Neuronal stem cell (in vitro differentiated cells): ENCODE measurements around the gene DSP.

Experiments used
- DNase-seq: peaks from one replicate; pipeline ENCODE4 v3.0.0-alpha.2; 2013; ENCODE audit warnings: low spot score
- H2AFZ ChIP-seq: one replicate; pipeline ENCODE4 v1.6.1; 2013; ENCODE audit warnings: mild to moderate bottlenecking, low read length, inconsistent platforms
- H2AK5ac ChIP-seq: 2 replicates; pipeline ENCODE4 v1.6.1; 2013; ENCODE audit warnings: low read depth, mild to moderate bottlenecking, inconsistent platforms, low read length, moderate library complexity, mixed read lengths
- H2BK120ac ChIP-seq: 2 replicates; pipeline ENCODE4 v1.6.1; 2013; ENCODE audit warnings: low read depth, mild to moderate bottlenecking, inconsistent platforms, low read length, moderate library complexity, mixed read lengths
- H2BK12ac ChIP-seq: one replicate; pipeline ENCODE4 v1.6.1; 2013; ENCODE audit warnings: low read length, inconsistent platforms
- H2BK15ac ChIP-seq: 2 replicates; pipeline ENCODE4 v1.6.1; 2013; ENCODE audit warnings: mild to moderate bottlenecking, low read length, inconsistent platforms, mixed read lengths
- H2BK5ac ChIP-seq: one replicate; pipeline ENCODE4 v1.6.1; 2013; ENCODE audit warnings: inconsistent platforms, mild to moderate bottlenecking, low read length, moderate library complexity
- H3K14ac ChIP-seq: one replicate; pipeline ENCODE4 v1.6.1; 2013; ENCODE audit warnings: low read length, inconsistent platforms
- H3K18ac ChIP-seq: 2 replicates; pipeline ENCODE4 v1.6.1; 2013; ENCODE audit warnings: low read length, inconsistent platforms
- H3K23ac ChIP-seq: 2 replicates; pipeline ENCODE4 v1.6.1; 2013; ENCODE audit warnings: low read depth, mild to moderate bottlenecking, mixed read lengths, low read length, inconsistent platforms; ENCODE audit not compliant: poor library complexity
- H3K27ac ChIP-seq: replicated peaks from 3 replicates; pipeline ENCODE4 v1.5.1; 2013; ENCODE audit warnings: low read length, inconsistent platforms
- H3K27me3 ChIP-seq, 3 experiments: 2 replicates each; pipeline ENCODE4 v1.6.1; 2013; ENCODE audit warnings: low read length in 3 of 3, mild to moderate bottlenecking in 2 of 3, inconsistent platforms in 1 of 3, low read depth in 1 of 3, mixed read lengths in 1 of 3, moderate library complexity in 1 of 3; ENCODE audit not compliant: control insufficient read depth in 3 of 3, insufficient read depth in 3 of 3
- H3K36me3 ChIP-seq, 2 donors: replicated peaks in 1 of 2; 2 replicates each; pipeline ENCODE4 v1.6.1; 2013; ENCODE audit warnings: low read length in 2 of 2; ENCODE audit not compliant: control insufficient read depth in 2 of 2, insufficient read depth in 2 of 2
- H3K4ac ChIP-seq: 2 replicates; pipeline ENCODE4 v1.6.1; 2013; ENCODE audit warnings: inconsistent platforms, mild to moderate bottlenecking, low read length, moderate library complexity
- H3K4me1 ChIP-seq, 2 donors: 1 replicate in 1 of 2; 2 replicates in 1 of 2; pipeline ENCODE4 v1.6.1; 2013; ENCODE audit warnings: low read length in 2 of 2, low read depth in 1 of 2; ENCODE audit not compliant: control insufficient read depth in 2 of 2, insufficient read depth in 1 of 2
- H3K4me2 ChIP-seq: one replicate; pipeline ENCODE4 v1.6.1; 2013; ENCODE audit warnings: mild to moderate bottlenecking, low read length, inconsistent platforms; ENCODE audit not compliant: insufficient read depth, poor library complexity, severe bottlenecking
- H3K4me3 ChIP-seq, 2 donors: 2 replicates each; pipeline ENCODE4 v1.5.1; 2013; ENCODE audit warnings: low read length in 2 of 2, mild to moderate bottlenecking in 2 of 2, inconsistent platforms in 1 of 2, moderate library complexity in 1 of 2
- H3K79me1 ChIP-seq: one replicate; pipeline ENCODE4 v1.6.1; 2013; ENCODE audit warnings: low read depth, mild to moderate bottlenecking, inconsistent platforms, low read length, moderate library complexity
- H3K9ac ChIP-seq: one replicate; pipeline ENCODE4 v1.6.1; 2013; ENCODE audit warnings: mild to moderate bottlenecking, low read depth, low read length, inconsistent platforms; ENCODE audit not compliant: poor library complexity
- H3K9me3 ChIP-seq, 2 donors: replicated peaks in 1 of 2; 2 replicates each; pipeline versions ENCODE3 to v1.6.1; 2013; ENCODE audit warnings: low read length in 2 of 2, mild to moderate bottlenecking in 2 of 2, inconsistent platforms in 1 of 2, low read depth in 1 of 2, mixed read lengths in 1 of 2, moderate library complexity in 1 of 2; ENCODE audit not compliant: control insufficient read depth in 2 of 2, insufficient read depth in 1 of 2
- H4K8ac ChIP-seq: one replicate; pipeline ENCODE4 v1.6.1; 2013; ENCODE audit warnings: low read depth, mild to moderate bottlenecking, inconsistent platforms, low read length, moderate library complexity
- H4K91ac ChIP-seq: one replicate; pipeline ENCODE4 v1.6.1; 2013; ENCODE audit warnings: low read length, low read depth, mild to moderate bottlenecking, inconsistent platforms; ENCODE audit not compliant: poor library complexity
- whole genome bisulfite sequencing, 2 donors: extraction: QIAGEN DNeasy Blood & Tissue Kit; methylation state at CpG; one replicate each; pipeline ENCODE4 v1.1.7; 2013; ENCODE audit warnings: missing lambda C conversion rate in 2 of 2, mixed read lengths in 1 of 2; ENCODE audit not compliant: insufficient read length in 2 of 2, insufficient replicate concordance in 1 of 2; ENCODE audit errors: extremely low coverage in 2 of 2; 5-methylcytosine and 5-hydroxymethylcytosine counted together

The DSP gene

DNA sequence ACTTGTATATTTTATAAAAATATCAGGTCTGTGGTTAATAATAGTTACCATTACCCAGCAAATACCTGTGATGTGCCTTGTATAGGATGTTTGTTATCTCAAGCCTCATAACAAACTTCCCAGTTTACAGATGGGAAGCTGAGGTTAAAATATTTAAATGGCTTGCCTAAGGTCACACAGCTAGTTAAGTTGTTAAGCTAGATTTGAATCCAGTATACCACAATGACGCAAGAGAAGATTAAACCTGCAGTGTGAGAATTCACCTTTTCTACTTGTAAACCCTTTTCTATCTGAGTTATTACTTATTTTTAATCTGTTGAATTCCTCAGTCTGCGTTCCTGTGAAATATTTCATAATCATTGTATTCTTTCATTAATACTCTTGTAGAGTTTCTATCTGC, 4.9 kb downstream of the DSP start:
- Histone ChIP-seq H3K23ac (no peak overlapping the region), H3K4ac (no peak overlapping the region), H4K8ac (no peak overlapping the region), H3K79me1 (no peaks in the 10 kb centered on the region), H2BK5ac (no peak overlapping the region), H3K18ac (no peak overlapping the region), H2BK15ac (no peak overlapping the region), H2AFZ (no peak overlapping the region), H3K9ac (no peak overlapping the region), H2BK120ac (no peak overlapping the region), H2AK5ac (no peak overlapping the region), H2BK12ac (no peak overlapping the region), H3K9me3 (peaks cover 0 to 2% of the 10 kb centered on the region in 2 donors), H3K27me3 (peaks cover 0 to 80% (median 0%) of the 10 kb centered on the region in 3 experiments), H3K27ac (no peak overlapping the region), H4K91ac (no peak overlapping the region), H3K4me1 (peaks cover 0 to 16% of the 10 kb centered on the region in 2 donors), H3K4me3 (no peak overlapping the region), H3K4me2 (no peak overlapping the region), H3K14ac (no peak overlapping the region), H3K36me3 (no peaks in the 10 kb centered on the region)
- WGBS, 2 donors: no CpG with 5 or more reads among the region's 2 CpGs
- no peak for DNase-seq

DNA sequence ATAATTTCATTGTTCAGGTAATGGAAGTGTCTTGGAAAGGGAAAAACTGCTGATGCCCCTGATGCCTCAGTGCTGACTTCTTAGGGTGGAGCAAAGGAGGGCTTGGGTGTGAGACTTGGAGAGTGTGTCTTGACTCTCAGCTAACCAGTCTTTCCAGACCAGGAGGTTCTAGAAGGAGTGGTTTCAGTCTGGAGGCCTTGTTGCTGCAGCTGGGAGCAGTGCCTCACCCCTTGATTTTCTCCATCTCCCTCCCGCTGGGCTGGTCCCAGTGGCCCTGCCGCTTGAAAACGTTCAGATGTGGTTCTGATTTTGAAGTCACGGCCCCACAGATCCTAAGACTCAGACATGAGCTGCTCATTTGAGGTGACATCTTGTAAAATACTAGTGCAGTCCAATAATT, 5.4 kb downstream of the DSP start:
- Histone ChIP-seq H3K9me3 (peaks cover 0 to 2% of the 10 kb centered on the region in 2 donors), H4K8ac (no peak overlapping the region), H2AK5ac (no peak overlapping the region), H3K79me1 (no peaks in the 10 kb centered on the region), H2AFZ (no peak overlapping the region), H3K4me1 (peaks cover 0 to 16% of the 10 kb centered on the region in 2 donors), H3K27me3 (peaks cover 0 to 80% (median 0%) of the 10 kb centered on the region in 3 experiments), H3K4me3 (no peak overlapping the region), H3K4me2 (no peak overlapping the region), H2BK120ac (no peak overlapping the region), H3K4ac (no peak overlapping the region), H3K27ac (no peak overlapping the region), H2BK12ac (no peak overlapping the region), H3K18ac (no peak overlapping the region), H2BK5ac (no peak overlapping the region), H3K9ac (no peak overlapping the region), H4K91ac (no peak overlapping the region), H2BK15ac (no peak overlapping the region), H3K23ac (no peak overlapping the region), H3K14ac (no peak overlapping the region), H3K36me3 (no peaks in the 10 kb centered on the region)
- no peak for DNase-seq
- WGBS, 2 donors: no CpG with 5 or more reads among the region's 4 CpGs

DNA sequence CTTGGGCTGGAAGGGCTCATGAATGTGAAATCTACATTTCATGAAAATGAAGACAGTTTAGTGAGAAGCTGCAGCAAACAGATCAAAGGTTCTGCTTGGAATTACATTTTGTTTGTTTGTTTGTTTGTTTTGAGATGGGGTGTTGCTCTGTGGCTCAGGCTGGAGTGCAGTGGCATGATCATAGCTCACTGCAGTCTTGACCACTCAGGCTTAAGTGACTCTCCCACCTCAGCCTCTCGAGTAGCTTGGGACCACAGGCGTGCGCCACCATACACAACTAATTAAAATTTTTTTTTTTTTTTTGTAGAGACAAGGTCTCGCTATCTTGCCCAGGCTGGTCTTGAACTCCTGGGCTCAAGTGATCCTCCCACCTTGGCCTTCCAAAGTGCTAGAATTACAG, 5.8 kb downstream of the DSP start:
- no peak overlapping the region for H2AK5ac ChIP-seq
- H2AFZ ChIP-seq: no peak overlapping the region
- no peak for DNase-seq
- peaks cover 0 to 16% of the 10 kb centered on the region in 2 donors for H3K4me1 ChIP-seq
- no peak overlapping the region for H4K8ac ChIP-seq
- H3K9me3 ChIP-seq: peaks cover 0 to 2% of the 10 kb centered on the region in 2 donors
- H3K4me2 ChIP-seq: no peak overlapping the region
- no peak overlapping the region for H2BK12ac ChIP-seq
- H3K18ac ChIP-seq: no peak overlapping the region
- no peaks in the 10 kb centered on the region for H3K79me1 ChIP-seq
- H2BK5ac ChIP-seq: no peak overlapping the region
- peaks cover 0 to 77% (median 0%) of the 10 kb centered on the region in 3 experiments for H3K27me3 ChIP-seq
- H3K4ac ChIP-seq: no peak overlapping the region
- no peak overlapping the region for H4K91ac ChIP-seq
- H3K27ac ChIP-seq: no peak overlapping the region
- no peak overlapping the region for H3K23ac ChIP-seq
- no peak overlapping the region for H2BK15ac ChIP-seq
- no peak overlapping the region for H2BK120ac ChIP-seq
- no CpG with 5 or more reads among the region's 4 CpGs for WGBS, 2 donors
- H3K4me3 ChIP-seq: no peak overlapping the region
- H3K9ac ChIP-seq: no peak overlapping the region
- no peak overlapping the region for H3K14ac ChIP-seq
- no peaks in the 10 kb centered on the region for H3K36me3 ChIP-seq

DNA sequence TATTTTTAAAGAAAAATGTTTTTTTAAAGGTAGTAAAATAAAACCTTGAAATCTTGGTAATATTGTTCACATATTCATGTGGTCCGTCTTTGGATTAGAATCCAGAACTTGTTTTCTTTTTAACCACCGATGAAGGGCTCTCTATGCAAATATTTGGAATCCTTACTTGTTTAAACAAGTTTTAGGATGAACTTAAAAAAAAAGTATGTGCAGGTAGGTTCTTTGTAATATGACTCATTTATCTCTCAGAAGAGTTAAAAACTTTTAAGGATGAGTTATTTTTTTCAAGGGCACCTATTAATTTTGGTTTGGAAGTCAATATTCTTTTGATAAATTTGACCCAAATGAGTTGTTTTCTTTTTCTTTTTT, 8.9 kb downstream of the DSP start:
- no CpG with 5 or more reads among the region's 2 CpGs for whole genome bisulfite sequencing, 2 donors
- H3K27me3 ChIP-seq: peaks cover 0 to 63% (median 0%) of the 10 kb centered on the region in 3 experiments
- H2BK15ac ChIP-seq: no peak overlapping the region
- H3K36me3 ChIP-seq: no peaks in the 10 kb centered on the region
- H2BK5ac ChIP-seq: no peak overlapping the region
- no peak overlapping the region for H4K91ac ChIP-seq
- no peak overlapping the region for H2BK120ac ChIP-seq
- H4K8ac ChIP-seq: no peak overlapping the region
- H3K4me2 ChIP-seq: no peak overlapping the region
- H3K23ac ChIP-seq: no peak overlapping the region
- no peak overlapping the region for H3K9ac ChIP-seq
- DNase-seq: no peak
- no peak overlapping the region for H3K18ac ChIP-seq
- no peak overlapping the region for H3K27ac ChIP-seq
- H2AFZ ChIP-seq: no peak overlapping the region
- H3K4ac ChIP-seq: no peak overlapping the region
- H3K4me3 ChIP-seq: no peak overlapping the region
- peaks cover 0 to 10% of the 10 kb centered on the region in 2 donors for H3K4me1 ChIP-seq
- peaks cover 0 to 2% of the 10 kb centered on the region in 2 donors for H3K9me3 ChIP-seq
- no peak overlapping the region for H3K14ac ChIP-seq
- no peaks in the 10 kb centered on the region for H3K79me1 ChIP-seq
- no peak overlapping the region for H2AK5ac ChIP-seq
- H2BK12ac ChIP-seq: no peak overlapping the region
